HepG2 (cell line): Measurements from ENCODE around the gene CCDC85C. TPM values are rescaled to one million over a fixed set of nuclear protein-coding genes. Genes with fewer than 3 reads are reported as not detected.

Source experiments
- ATAC-seq: fragments of 200-7000 bp; cut with Tn5 transposase; 3 replicates; pipeline ENCODE4 v1.9.1; 2020; ENCODE audit warnings: mild to moderate bottlenecking, moderate library complexity
- BruUV-seq: library from RNA; stranded (reverse); fragments of 400-500 nt; replicated peaks from 2 replicates; lab custom pipeline; 2021; lab: Mats Ljungman, UMichigan
- CTCF ChIA-PET: fragments of 300-600 bp; formaldehyde crosslinking; extraction: SDS; loops from one replicate; lab custom pipeline; 2021; ENCODE audit warnings: low total read pairs, inconsistent platforms, low intra/inter-chr PET ratio; lab: Yijun Ruan, JAX
- POLR2A ChIA-PET: fragments of 350-600 bp; sonication (Branson Sonifier 250); formaldehyde crosslinking; loops from one replicate; lab custom pipeline; 2020; ENCODE audit warnings: antibody characterized with exemption, inconsistent platforms; lab: Yijun Ruan, JAX
- DNase-seq: peaks from one replicate; pipeline ENCODE4 v3.0.0-alpha.2; 2015; ENCODE audit warnings: low spot score
- FAIRE-seq: peaks from 3 replicates; lab custom pipeline; 2011; peaks lifted over from hg19 to GRCh38; lab: Jason Lieb, UNC
- H2AFZ ChIP-seq: one replicate; pipeline ENCODE4 v1.6.1; 2011; ENCODE audit warnings: low read length, inconsistent platforms
- H3K27ac ChIP-seq: fragments of 300-600 bp; 3 replicates; pipeline ENCODE4 v1.8.0; 2011; ENCODE audit warnings: mixed run types, mild to moderate bottlenecking, mixed read lengths, low read length, inconsistent platforms; ENCODE audit not compliant: insufficient read depth; ENCODE audit errors: extremely low read length
- H3K27me3 ChIP-seq, 2 experiments: fragments of 200-600 bp in 1 of 2; 2 replicates in 1 of 2; 3 replicates in 1 of 2; pipeline versions ENCODE4 v1.6.0 to v1.8.0; 2011; ENCODE audit warnings: low read length in 2 of 2, mild to moderate bottlenecking in 2 of 2, moderate library complexity in 2 of 2, inconsistent platforms in 1 of 2; ENCODE audit not compliant: insufficient read depth in 2 of 2, control insufficient read depth in 1 of 2
- H3K36me3 ChIP-seq, 2 experiments: fragments of 200-600 bp in 1 of 2; replicated peaks in 1 of 2; 2 replicates in 1 of 2; 3 replicates in 1 of 2; pipeline versions ENCODE4 v1.5.1 to v1.8.0; 2011; ENCODE audit warnings: low read length in 2 of 2, inconsistent platforms in 1 of 2; ENCODE audit not compliant: insufficient read depth in 2 of 2, control insufficient read depth in 1 of 2
- H3K4me1 ChIP-seq: 2 replicates; pipeline ENCODE4 v1.5.1; 2012; ENCODE audit warnings: low read length, inconsistent platforms; ENCODE audit not compliant: insufficient read depth
- H3K4me2 ChIP-seq: 2 replicates; pipeline ENCODE4 v1.6.0; 2011; ENCODE audit warnings: low read depth, low read length, inconsistent platforms
- H3K4me3 ChIP-seq, 3 experiments: fragments of 200-600 bp in 1 of 3; sonication (generic), shearing (Covaris generic) in 1 of 3; replicated peaks in 1 of 3; 2 replicates each; pipeline ENCODE4 v1.5.1; 2011 to 2016; ENCODE audit warnings: low read length in 3 of 3, inconsistent platforms in 2 of 3, low read depth in 2 of 3, mild to moderate bottlenecking in 2 of 3, control low read depth in 1 of 3, mixed read lengths in 1 of 3; ENCODE audit not compliant: insufficient read depth in 1 of 3
- H3K79me2 ChIP-seq: one replicate; pipeline ENCODE4 v1.6.1; 2011; ENCODE audit warnings: low read length, inconsistent platforms; ENCODE audit not compliant: insufficient read depth
- H3K9ac ChIP-seq: 2 replicates; pipeline ENCODE4 v1.6.0; 2011; ENCODE audit warnings: mild to moderate bottlenecking, low read depth, low read length, inconsistent platforms; ENCODE audit not compliant: insufficient read depth
- H3K9me3 ChIP-seq: 2 replicates; pipeline ENCODE4 v1.5.1; 2012; ENCODE audit warnings: mild to moderate bottlenecking, low read length
- H4K20me1 ChIP-seq: 2 replicates; pipeline ENCODE4 v1.6.0; 2011; ENCODE audit warnings: inconsistent platforms, mild to moderate bottlenecking, low read length, moderate library complexity; ENCODE audit not compliant: insufficient read depth
- ETV6 ChIP-seq: sonication (generic); formaldehyde crosslinking; conservative IDR thresholded peaks from 2 replicates; pipeline ENCODE4 v1.4.0; 2020; ENCODE audit warnings: missing genetic modification reagents
- FOXJ3 ChIP-seq: sonication (generic); formaldehyde crosslinking; IDR thresholded peaks from 2 replicates; pipeline ENCODE4 v1.4.0; 2020; ENCODE audit warnings: missing genetic modification reagents, mild to moderate bottlenecking, borderline replicate concordance
- GABPA ChIP-seq, 2 experiments: IDR thresholded peaks; 2 replicates each; pipeline ENCODE4 v1.6.1; 2011 to 2016; ENCODE audit warnings: low read depth in 2 of 2, low read length in 1 of 2, missing biosample characterization in 1 of 2, missing genetic modification characterization in 1 of 2
- HIC2 ChIP-seq: sonication (generic); formaldehyde crosslinking; IDR thresholded peaks from 2 replicates; pipeline ENCODE4 v1.9.0; 2022; ENCODE audit warnings: low read depth, missing genetic modification reagents
- HINFP ChIP-seq: sonication (generic); formaldehyde crosslinking; IDR thresholded peaks from 2 replicates; pipeline ENCODE4 v1.4.0; 2020; ENCODE audit warnings: low read depth, mild to moderate bottlenecking, missing genetic modification reagents
- HNF1B ChIP-seq: sonication (generic); formaldehyde crosslinking; IDR thresholded peaks from 2 replicates; pipeline ENCODE4 v1.5.1; 2020; ENCODE audit warnings: mild to moderate bottlenecking, moderate library complexity, missing genetic modification reagents
- IRF2 ChIP-seq: IDR thresholded peaks from 2 replicates; pipeline ENCODE4 v1.6.1; 2018; ENCODE audit warnings: missing genetic modification reagents, missing compliant biosample characterization
- MXI1 ChIP-seq: IDR thresholded peaks from 3 replicates; pipeline ENCODE4 v1.6.1; 2012; ENCODE audit warnings: low read depth, low read length, inconsistent platforms, borderline replicate concordance
- NFE2L1 ChIP-seq: sonication (generic); formaldehyde crosslinking; IDR thresholded peaks from 2 replicates; pipeline ENCODE4 v1.4.0; 2020; ENCODE audit warnings: missing genetic modification reagents, mild to moderate bottlenecking, borderline replicate concordance
- NFIC ChIP-seq: IDR thresholded peaks from 2 replicates; pipeline ENCODE4 v1.6.1; 2012; ENCODE audit warnings: mild to moderate bottlenecking, low read length, inconsistent platforms
- RNF2 ChIP-seq: fragments of 450-650 bp; conservative IDR thresholded peaks from 2 replicates; pipeline ENCODE4 v1.6.1; 2016; ENCODE audit warnings: low read depth
- SP4 ChIP-seq: sonication (generic); formaldehyde crosslinking; IDR thresholded peaks from 2 replicates; pipeline ENCODE4 v1.8.1; 2023; ENCODE audit warnings: mild to moderate bottlenecking, missing genetic modification reagents
- TCF12 ChIP-seq, 2 experiments: fragments of 450-650 bp in 1 of 2; sonication (generic) in 1 of 2; formaldehyde crosslinking in 1 of 2; IDR thresholded peaks; 2 replicates each; pipeline versions ENCODE4 v1.6.1 to v1.8.0; 2017 to 2022; ENCODE audit warnings: antibody characterized with exemption in 1 of 2, mild to moderate bottlenecking in 1 of 2, missing genetic modification reagents in 1 of 2, moderate library complexity in 1 of 2
- ZBTB25 ChIP-seq: IDR thresholded peaks from 2 replicates; pipeline ENCODE4 v1.6.1; 2018; ENCODE audit warnings: missing genetic modification reagents
- ZBTB43 ChIP-seq: sonication (generic); formaldehyde crosslinking; conservative IDR thresholded peaks from 2 replicates; pipeline ENCODE4 v1.4.0; 2020; ENCODE audit warnings: missing genetic modification reagents
- ZNF256 ChIP-seq: sonication (generic); formaldehyde crosslinking; conservative IDR thresholded peaks from 2 replicates; pipeline ENCODE4 v1.4.0; 2020; ENCODE audit warnings: missing genetic modification reagents
- WGBS: methylation state at CpG from one replicate; pipeline ENCODE4 v1.1.6; 2017; ENCODE audit warnings: low lambda C conversion rate; 5-methylcytosine and 5-hydroxymethylcytosine counted together
- in situ Hi-C: cut with HindIII; loops from 2 replicates; pipeline ENCODE4 v1.10.0; 2017; ENCODE audit warnings: low pct_unique_long_range_greater_than_20kb; ENCODE audit not compliant: extremely low pct_ligation_motif_present
- intact Hi-C: fragments of 100-400 bp; cut with micrococcal nuclease; formaldehyde crosslinking; loops from one replicate; pipeline ENCODE4 v1.10.0; 2022; ENCODE audit not compliant: unreplicated experiment
- polyA plus RNA-seq, 8 experiments: library from polyadenylated mRNA; depleted of rRNA in 3 of 8; stranded (reverse) in 7 of 8; unstranded in 1 of 8; fragments of >200 nt; fragmentation: Illumina TruSeq in 4 of 8; extraction: Trizol in 4 of 8; gene quantifications; 2 replicates each; pipeline versions ENCODE4 v1.2.1 to v1.2.3, GENCODE V29; 2011 to 2016; ENCODE audit warnings: low read depth in 4 of 8, missing spikeins in 1 of 8, mixed read lengths in 1 of 8; ENCODE audit not compliant: insufficient read depth in 1 of 8
- total RNA-seq, 5 experiments: library from RNA; depleted of rRNA; stranded (reverse); fragments of >200 nt; fragmentation: Illumina TruSeq; extraction: Trizol; gene quantifications; 2 replicates each; pipeline ENCODE4 v1.2.3, GENCODE V29; 2016; ENCODE audit warnings: low read depth in 1 of 5

CCDC85C gene
- total and polyA plus RNA-seq, 2 of the 13 experiments (the other 11 are each of a cell fraction or from before 2014, with no cell fraction given) = 18.8 to 43.8 TPM

GRCh38 chr14:99643343-99643742, 39.3 kb upstream of the CCDC85C start:
- no peaks in the 10 kb centered on the region for H4K20me1 ChIP-seq
- no TSS peak for BruUV-seq
- H3K9me3 ChIP-seq = no peaks in the 10 kb centered on the region
- H3K27ac ChIP-seq = no peak overlapping the region
- intact Hi-C loops = no loop called here
- no peak overlapping the region for H3K9ac ChIP-seq
- CTCF ChIA-PET = no interaction called here
- H2AFZ ChIP-seq = no peak overlapping the region
- DNase-seq (no peak), FAIRE-seq (no peak), ATAC-seq (no peak; the same call in 2 of the 3 replicates)
- no peaks in the 10 kb centered on the region for H3K36me3 ChIP-seq
- H3K27me3 ChIP-seq = peaks cover 2% of the 10 kb centered on the region in 2 experiments; a peak in 2 of 5 replicates
- WGBS = 62% methylated on average over 6 of the region's 6 CpGs
- no peak overlapping the region for H3K4me3 ChIP-seq
- POLR2A ChIA-PET = no interaction called here
- no peak overlapping the region for H3K4me2 ChIP-seq
- no peaks in the 10 kb centered on the region for H3K4me1 ChIP-seq
- in situ Hi-C loops = no loop called here
- H3K79me2 ChIP-seq = no peaks in the 10 kb centered on the region
- no peak for TF ChIP-seq ZBTB25 (CRISPR knock-in tag)
- no peak for TF ChIP-seq ZNF256
- no peak for TF ChIP-seq NFIC
- no peak for TF ChIP-seq FOXJ3 (CRISPR knock-in tag)
- no peak for TF ChIP-seq MXI1
- TF ChIP-seq IRF2 (CRISPR knock-in tag) = no peak
- no peak for TF ChIP-seq NFE2L1 (CRISPR knock-in tag)
- no peak for TF ChIP-seq ZBTB43 (CRISPR knock-in tag)
- TF ChIP-seq RNF2 = no peak
- no peak for TF ChIP-seq GABPA (IDR thresholded peaks at IDR 0.05; ENCODE audit: low read depth, low read length)
- TF ChIP-seq GABPA (CRISPR knock-in tag; IDR thresholded peaks at IDR 0.05; ENCODE audit: low read depth) = no peak
- TF ChIP-seq SP4 (CRISPR knock-in tag) = no peak
- TF ChIP-seq TCF12 (IDR thresholded peaks at IDR 0.05) = no peak
- no peak for TF ChIP-seq TCF12 (CRISPR knock-in tag; IDR thresholded peaks at IDR 0.05)
- TF ChIP-seq HINFP = no peak
- TF ChIP-seq HNF1B = no peak
- TF ChIP-seq ETV6 (CRISPR knock-in tag) = no peak
- no peak for TF ChIP-seq HIC2
